ENCODE data around the gene TIGD6. TPM values are rescaled to one million over a fixed set of nuclear protein-coding genes. Genes with fewer than 3 reads are reported as not detected.
A peak's percentile ranks its signal among the peaks of the same experiment; 100 is the strongest.

TIGD6 gene
- total RNA-seq, 1 experiment from 2014 or later, result 2.1 TPM

GRCh38 chr5:150017226-150018005 lies 17.0 kb upstream of the TIGD6 start:
- Histone ChIP-seq H3K36me3 (ENCODE audit: control insufficient read depth in 1 of 2, insufficient read depth in 2 of 2, low read length in 2 of 2) (peaks cover 41 to 76% of the 10 kb centered on the region in 2 experiments), H3K4me3 (replicated peaks in 1 of 2; ENCODE audit: low read depth in 1 of 2, low read length in 2 of 2) (no peak overlapping the region), H3K9me2 (ENCODE audit: insufficient read depth) (no peaks in the 10 kb centered on the region), H4K20me1 (ENCODE audit: insufficient read depth) (no peaks in the 10 kb centered on the region), H3K4me1 (ENCODE audit: control insufficient read depth in 1 of 2, insufficient read depth in 2 of 2, low read length in 2 of 2) (peaks cover 26 to 61% of the 10 kb centered on the region in 2 experiments), H3K9ac (ENCODE audit: low read length) (no peak overlapping the region), H3K79me2 (ENCODE audit: insufficient read depth, low read length) (peaks cover 82% of the 10 kb centered on the region), H3K9me3 (ENCODE audit: control insufficient read depth in 1 of 2, insufficient read depth in 1 of 2, low read depth in 1 of 2, low read length in 2 of 2) (peaks cover 0 to 18% of the 10 kb centered on the region in 2 experiments; a peak in 1 of 4 replicates), H3K27ac (ENCODE audit: low read depth, low read length) (peak overlapping the region; percentile 33; the same call in 1 of the 2 replicates), H3K4me2 (ENCODE audit: low read length) (peak overlapping the region; percentile 44), H2AFZ (ENCODE audit: low read depth, low read length, poor library complexity, severe bottlenecking) (no peak overlapping the region), H3K27me3 (ENCODE audit: insufficient read depth, low read length) (no peaks in the 10 kb centered on the region)
- 0 out of 2 replicates have a peak, but pooled peaks have one; percentile 14 for TF ChIP-seq CBX3 (IDR thresholded peaks at IDR 0.05; ENCODE audit: low read depth)
- no peak for TF ChIP-seq REST (IDR thresholded peaks at IDR 0.05; ENCODE audit: low read depth)
- TF ChIP-seq FOSL1 (IDR thresholded peaks at IDR 0.05; ENCODE audit: low read depth), result peak; percentile 54; the same call in 1 of the 2 replicates
- 0 out of 2 replicates have a peak, but pooled peaks have one; percentile 23 for TF ChIP-seq SP1 (IDR thresholded peaks at IDR 0.05; ENCODE audit: low read depth)
- TF ChIP-seq TCF7L2 (IDR thresholded peaks at IDR 0.05; ENCODE audit: borderline replicate concordance, extremely low read depth, insufficient read depth, insufficient read length), result no peak
- peak; percentile 38; the same call in 1 of the 2 replicates for TF ChIP-seq JUND (IDR thresholded peaks at IDR 0.05)
- 0 out of 2 replicates have a peak, but pooled peaks have one; percentile 23 for TF ChIP-seq SRF (IDR thresholded peaks at IDR 0.05; ENCODE audit: low read depth)
- ChIA-PET RAD21 (ENCODE audit: low non-redundant PET in 1 of 2, low total read pairs in 2 of 2, uncharacterized antibody in 2 of 2, unreplicated experiment in 2 of 2) (no interaction called here), CTCF (interaction anchor here (0.8 kb wide), 1 partner anchor 10 kb away, joined by 3 read pairs; no protein-coding TSS in a partner anchor), POLR2A (interaction anchor here (1.3 kb wide), 1 partner anchor 17 kb away, joined by 4 read pairs; the partner anchor contains the start of genes HMGXB3 and TIGD6)
- ATAC-seq, result no peak
- intact Hi-C loops (cut with micrococcal nuclease), result no loop called here
- no peak for DNase-seq (ENCODE audit: low read depth, low spot score)
- no TSS peak for BruUV-seq (replicated peaks)

Measured in HCT116 (cell line).